Measurements from ENCODE around the gene NAT9. TPM values are rescaled to one million over a fixed set of nuclear protein-coding genes. Genes with fewer than 3 reads are reported as not detected.
A peak's percentile ranks its signal among the peaks of the same experiment; 100 is the strongest.

NAT9 gene
- total and polyA plus RNA-seq, 4 donors = 19.4 to 52.1 (median 37.5) TPM

DNA sequence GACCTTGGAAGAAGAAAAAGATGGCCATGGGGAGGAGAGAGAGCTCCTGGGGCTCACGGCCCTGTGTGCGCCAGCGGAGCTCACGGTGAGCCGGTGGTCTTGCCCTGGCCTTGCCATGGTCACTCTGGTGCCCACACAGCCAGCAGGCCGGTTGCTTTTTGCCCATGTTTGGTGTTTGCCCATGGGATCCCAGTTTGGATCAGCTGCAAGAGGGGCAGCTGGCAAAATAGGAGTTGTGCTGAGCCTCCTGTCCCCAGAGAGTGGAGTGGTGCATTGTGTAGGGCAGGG lies 26.2 kb downstream of the NAT9 start:
- H3K36me3 ChIP-seq (ENCODE audit: control insufficient read depth, insufficient read depth, low read length) = peaks cover 18% of the 10 kb centered on the region
- WGBS (ENCODE audit: insufficient coverage) = 34% methylated on average over 6 of the region's 6 CpGs
- peak overlapping the region; percentile 84 for H3K4me3 ChIP-seq (ENCODE audit: low read depth, low read length)
- H3K9me3 ChIP-seq (ENCODE audit: control insufficient read depth, insufficient read depth, low read length) = no peaks in the 10 kb centered on the region
- peaks cover 32% of the 10 kb centered on the region for H3K27me3 ChIP-seq (ENCODE audit: control insufficient read depth, insufficient read depth, low read length)
- DNase-seq (ENCODE audit: low read depth in 4 of 6, low spot score in 6 of 6) = no peak
- peak overlapping the region; percentile 81 for H3K27ac ChIP-seq (ENCODE audit: low read depth, low read length)
- peaks cover 64% of the 10 kb centered on the region for H3K4me1 ChIP-seq (ENCODE audit: control insufficient read depth, insufficient read depth, low read length)

DNA sequence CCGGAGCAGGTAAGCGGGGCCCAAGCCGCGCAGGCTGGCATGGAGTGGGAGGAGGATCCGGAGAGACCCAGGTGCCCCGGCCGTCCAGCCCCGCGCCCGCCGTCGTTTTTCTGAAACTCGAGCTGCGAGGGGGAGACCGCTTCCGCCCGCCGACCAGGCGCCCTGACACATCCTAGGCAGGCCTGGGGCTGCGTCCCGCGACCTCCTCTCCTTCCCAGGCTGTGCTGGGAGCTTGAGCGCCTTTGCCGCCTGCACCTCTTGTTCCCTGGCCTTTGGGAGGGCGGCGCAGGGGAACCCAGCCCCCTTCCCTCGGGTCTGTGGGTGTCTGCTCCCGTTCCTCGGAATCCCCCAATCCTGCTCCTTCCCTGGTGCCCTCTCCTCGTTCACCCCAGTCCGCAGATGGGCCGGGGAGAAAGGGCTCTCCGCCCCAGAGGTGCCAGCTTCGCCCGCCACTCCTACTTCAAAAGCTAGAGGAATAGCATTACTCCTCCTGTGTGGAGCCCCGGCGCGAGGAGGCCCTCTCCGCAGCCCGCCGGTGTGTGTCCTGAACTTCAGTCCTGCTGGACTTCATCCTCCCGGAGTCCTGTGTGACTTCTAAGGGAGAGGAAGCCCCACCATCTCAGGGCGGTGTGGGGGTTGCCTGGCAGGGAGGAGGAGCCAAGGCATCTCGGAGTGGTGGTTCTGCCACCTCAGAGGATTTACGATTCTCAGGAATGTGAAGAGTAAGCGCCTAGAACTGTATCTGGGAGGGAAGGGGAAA lies 26.7 kb downstream of the NAT9 start:
- no peak for DNase-seq (ENCODE audit: low read depth in 4 of 6, low spot score in 6 of 6)
- H3K4me1 ChIP-seq (ENCODE audit: control insufficient read depth, insufficient read depth, low read length) = peaks cover 66% of the 10 kb centered on the region
- 5% methylated on average over 46 of the region's 46 CpGs for WGBS (ENCODE audit: insufficient coverage)
- H3K27ac ChIP-seq (ENCODE audit: low read depth, low read length) = peak overlapping the region; percentile 81
- H3K36me3 ChIP-seq (ENCODE audit: control insufficient read depth, insufficient read depth, low read length) = peaks cover 18% of the 10 kb centered on the region
- H3K27me3 ChIP-seq (ENCODE audit: control insufficient read depth, insufficient read depth, low read length) = peaks cover 37% of the 10 kb centered on the region
- H3K9me3 ChIP-seq (ENCODE audit: control insufficient read depth, insufficient read depth, low read length) = no peaks in the 10 kb centered on the region
- peak overlapping the region; percentile 84 for H3K4me3 ChIP-seq (ENCODE audit: low read depth, low read length)

DNA sequence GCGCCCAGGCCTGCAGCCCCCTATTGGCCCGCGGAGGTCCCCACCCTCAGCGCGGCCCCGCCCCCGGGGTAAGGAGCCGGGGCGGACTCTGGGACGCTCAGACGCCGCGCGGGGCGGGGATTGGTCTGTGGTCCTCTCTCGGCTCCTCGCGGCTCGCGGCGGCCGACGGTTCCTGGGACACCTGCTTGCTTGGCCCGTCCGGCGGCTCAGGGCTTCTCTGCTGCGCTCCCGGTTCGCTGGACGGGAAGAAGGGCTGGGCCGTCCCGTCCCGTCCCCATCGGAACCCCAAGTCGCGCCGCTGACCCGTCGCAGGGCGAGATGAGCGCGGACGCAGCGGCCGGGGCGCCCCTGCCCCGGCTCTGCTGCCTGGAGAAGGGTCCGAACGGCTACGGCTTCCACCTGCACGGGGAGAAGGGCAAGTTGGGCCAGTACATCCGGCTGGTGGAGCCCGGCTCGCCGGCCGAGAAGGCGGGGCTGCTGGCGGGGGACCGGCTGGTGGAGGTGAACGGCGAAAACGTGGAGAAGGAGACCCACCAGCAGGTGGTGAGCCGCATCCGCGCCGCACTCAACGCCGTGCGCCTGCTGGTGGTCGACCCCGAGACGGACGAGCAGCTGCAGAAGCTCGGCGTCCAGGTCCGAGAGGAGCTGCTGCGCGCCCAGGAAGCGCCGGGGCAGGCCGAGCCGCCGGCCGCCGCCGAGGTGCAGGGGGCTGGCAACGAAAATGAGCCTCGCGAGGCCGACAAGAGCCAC lies 27.4 kb downstream of the NAT9 start, which contains the start of gene NHERF1:
Gene NHERF1, plus strand, starts transcription at position 100 of the 750 bp plus-strand sequence. Its CDS starts 219 bp downstream, at position 319.
- WGBS (ENCODE audit: insufficient coverage) = under 1% methylated on average over 90 of the region's 90 CpGs
- DNase-seq (ENCODE audit: low read depth in 4 of 6, low spot score in 6 of 6) = peak in 5 of 6 donors; percentile 62 to 96 (median 82)
- Histone ChIP-seq H3K27ac (ENCODE audit: low read depth, low read length) (peak within 1 kb of the TSS; percentile 81), H3K4me1 (ENCODE audit: control insufficient read depth, insufficient read depth, low read length) (peaks cover 70% of the 10 kb centered on the region), H3K36me3 (ENCODE audit: control insufficient read depth, insufficient read depth, low read length) (peaks cover 18% of the 10 kb centered on the region), H3K9me3 (ENCODE audit: control insufficient read depth, insufficient read depth, low read length) (no peaks in the 10 kb centered on the region), H3K4me3 (ENCODE audit: low read depth, low read length) (peak within 1 kb of the TSS; percentile 84), H3K27me3 (ENCODE audit: control insufficient read depth, insufficient read depth, low read length) (peaks cover 38% of the 10 kb centered on the region)

DNA sequence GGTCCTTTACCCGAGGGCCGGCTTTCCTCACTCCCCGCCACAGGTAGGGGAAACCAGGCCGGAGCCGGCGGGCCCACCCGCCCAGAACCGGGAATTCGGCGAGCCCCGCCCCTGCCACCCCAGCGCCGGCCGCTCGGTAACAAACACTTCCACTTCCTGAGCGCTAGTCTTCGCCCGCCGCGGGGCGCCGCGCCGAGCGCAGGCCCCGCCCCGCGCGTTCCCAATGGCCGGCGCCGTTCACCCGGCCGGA lies 27.9 kb downstream of the NAT9 start:
- Histone ChIP-seq H3K27ac (ENCODE audit: low read depth, low read length) (peak overlapping the region; percentile 61), H3K36me3 (ENCODE audit: control insufficient read depth, insufficient read depth, low read length) (peaks cover 17% of the 10 kb centered on the region), H3K27me3 (ENCODE audit: control insufficient read depth, insufficient read depth, low read length) (peaks cover 38% of the 10 kb centered on the region), H3K4me1 (ENCODE audit: control insufficient read depth, insufficient read depth, low read length) (peaks cover 68% of the 10 kb centered on the region), H3K4me3 (ENCODE audit: low read depth, low read length) (peak overlapping the region; percentile 52), H3K9me3 (ENCODE audit: control insufficient read depth, insufficient read depth, low read length) (no peaks in the 10 kb centered on the region)
- WGBS (ENCODE audit: insufficient coverage) = under 1% methylated on average over 34 of the region's 34 CpGs
- DNase-seq (ENCODE audit: low read depth in 4 of 6, low spot score in 6 of 6) = no peak

DNA sequence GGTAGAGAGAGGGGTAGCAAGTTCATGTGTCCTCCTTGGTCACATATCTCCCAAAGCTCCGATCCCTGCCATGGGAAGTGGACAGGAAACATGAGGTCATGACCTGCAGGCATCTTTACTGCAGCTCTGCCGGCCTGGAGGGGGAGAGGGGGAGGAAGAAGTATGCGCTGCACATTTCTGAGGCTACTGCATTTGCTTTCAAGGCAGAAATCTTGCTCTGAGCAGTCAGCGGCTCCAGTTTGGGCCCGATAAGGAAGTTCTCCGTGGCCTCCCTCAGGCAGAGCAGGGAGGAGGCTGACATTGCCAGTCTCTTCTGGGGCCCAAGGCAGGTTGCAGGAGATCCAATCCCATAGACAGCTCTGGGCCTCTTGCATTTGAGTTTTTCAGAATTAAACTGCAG lies 29.2 kb downstream of the NAT9 start:
- 35% methylated on average over 6 of the region's 6 CpGs for WGBS (ENCODE audit: insufficient coverage)
- DNase-seq (ENCODE audit: low read depth in 4 of 6, low spot score in 6 of 6) = no peak
- H3K4me1 ChIP-seq (ENCODE audit: control insufficient read depth, insufficient read depth, low read length) = peaks cover 57% of the 10 kb centered on the region
- no peak overlapping the region for H3K4me3 ChIP-seq (ENCODE audit: low read depth, low read length)
- no peaks in the 10 kb centered on the region for H3K9me3 ChIP-seq (ENCODE audit: control insufficient read depth, insufficient read depth, low read length)
- peaks cover 9% of the 10 kb centered on the region for H3K36me3 ChIP-seq (ENCODE audit: control insufficient read depth, insufficient read depth, low read length)
- peaks cover 40% of the 10 kb centered on the region for H3K27me3 ChIP-seq (ENCODE audit: control insufficient read depth, insufficient read depth, low read length)
- peak overlapping the region; percentile 25 for H3K27ac ChIP-seq (ENCODE audit: low read depth, low read length)

DNA sequence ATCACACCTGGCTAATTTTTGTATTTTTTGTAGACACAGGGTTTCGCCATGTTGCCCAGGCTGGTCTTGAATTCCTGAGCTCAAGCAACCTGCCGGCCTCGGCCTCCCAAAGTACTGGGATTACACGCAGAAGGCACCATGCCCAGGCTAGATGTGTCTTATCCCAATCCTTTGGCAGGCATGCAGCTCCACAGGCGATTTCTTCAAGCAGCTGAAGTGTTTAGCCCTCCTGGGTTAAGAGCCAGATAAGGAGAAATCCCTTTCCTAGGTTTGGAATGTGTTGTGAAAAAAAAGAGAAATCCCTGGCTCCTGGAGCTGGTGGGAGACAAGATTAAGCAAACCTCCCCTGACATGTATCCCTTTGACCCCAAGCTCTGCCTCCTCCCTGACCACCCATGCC lies 29.8 kb downstream of the NAT9 start:
- Histone ChIP-seq H3K27ac (ENCODE audit: low read depth, low read length) (no peak overlapping the region), H3K9me3 (ENCODE audit: control insufficient read depth, insufficient read depth, low read length) (no peaks in the 10 kb centered on the region), H3K27me3 (ENCODE audit: control insufficient read depth, insufficient read depth, low read length) (peaks cover 43% of the 10 kb centered on the region), H3K4me3 (ENCODE audit: low read depth, low read length) (no peak overlapping the region), H3K4me1 (ENCODE audit: control insufficient read depth, insufficient read depth, low read length) (peaks cover 51% of the 10 kb centered on the region), H3K36me3 (ENCODE audit: control insufficient read depth, insufficient read depth, low read length) (peaks cover 4% of the 10 kb centered on the region)
- WGBS (ENCODE audit: insufficient coverage) = 80% methylated on average over 5 of the region's 5 CpGs
- no peak for DNase-seq (ENCODE audit: low read depth in 4 of 6, low spot score in 6 of 6)

DNA sequence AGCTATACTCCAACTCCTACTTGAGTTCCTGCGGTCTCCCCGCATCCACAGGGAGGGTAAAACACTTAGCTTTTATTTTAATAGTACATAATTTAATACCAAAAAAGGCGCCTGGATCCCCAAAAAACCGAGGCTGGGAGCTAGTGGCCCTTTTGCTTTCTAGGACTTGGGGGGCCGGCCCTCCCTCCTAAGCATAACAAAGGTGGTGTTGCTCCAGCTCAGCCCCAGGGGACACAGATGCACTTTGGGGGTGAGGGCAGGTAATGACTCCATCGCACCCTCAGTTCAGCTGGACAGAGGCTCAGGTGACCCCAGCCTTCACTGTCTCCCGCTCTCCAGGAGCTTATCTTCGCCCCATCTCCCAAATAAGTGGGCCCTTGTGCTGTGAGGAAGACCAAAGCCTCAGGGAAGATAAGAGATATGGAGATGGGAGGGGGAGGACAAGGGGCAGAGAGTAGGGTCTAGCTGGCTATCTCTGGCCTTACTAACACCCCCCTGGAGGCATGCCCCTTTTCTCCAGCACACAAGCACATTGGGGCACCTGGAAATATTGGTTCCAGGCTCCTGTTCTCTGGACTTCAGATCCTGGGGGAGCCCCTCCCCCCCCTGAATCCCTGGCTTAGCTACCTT lies 30.5 kb downstream of the NAT9 start:
- Histone ChIP-seq H3K27ac (ENCODE audit: low read depth, low read length) (no peak overlapping the region), H3K4me1 (ENCODE audit: control insufficient read depth, insufficient read depth, low read length) (peaks cover 45% of the 10 kb centered on the region), H3K9me3 (ENCODE audit: control insufficient read depth, insufficient read depth, low read length) (no peaks in the 10 kb centered on the region), H3K27me3 (ENCODE audit: control insufficient read depth, insufficient read depth, low read length) (peaks cover 47% of the 10 kb centered on the region), H3K4me3 (ENCODE audit: low read depth, low read length) (no peak overlapping the region), H3K36me3 (ENCODE audit: control insufficient read depth, insufficient read depth, low read length) (peaks cover 3% of the 10 kb centered on the region)
- 100% methylated on average over 2 of the region's 8 CpGs for WGBS (ENCODE audit: insufficient coverage)
- no peak for DNase-seq (ENCODE audit: low read depth in 4 of 6, low spot score in 6 of 6)

DNA sequence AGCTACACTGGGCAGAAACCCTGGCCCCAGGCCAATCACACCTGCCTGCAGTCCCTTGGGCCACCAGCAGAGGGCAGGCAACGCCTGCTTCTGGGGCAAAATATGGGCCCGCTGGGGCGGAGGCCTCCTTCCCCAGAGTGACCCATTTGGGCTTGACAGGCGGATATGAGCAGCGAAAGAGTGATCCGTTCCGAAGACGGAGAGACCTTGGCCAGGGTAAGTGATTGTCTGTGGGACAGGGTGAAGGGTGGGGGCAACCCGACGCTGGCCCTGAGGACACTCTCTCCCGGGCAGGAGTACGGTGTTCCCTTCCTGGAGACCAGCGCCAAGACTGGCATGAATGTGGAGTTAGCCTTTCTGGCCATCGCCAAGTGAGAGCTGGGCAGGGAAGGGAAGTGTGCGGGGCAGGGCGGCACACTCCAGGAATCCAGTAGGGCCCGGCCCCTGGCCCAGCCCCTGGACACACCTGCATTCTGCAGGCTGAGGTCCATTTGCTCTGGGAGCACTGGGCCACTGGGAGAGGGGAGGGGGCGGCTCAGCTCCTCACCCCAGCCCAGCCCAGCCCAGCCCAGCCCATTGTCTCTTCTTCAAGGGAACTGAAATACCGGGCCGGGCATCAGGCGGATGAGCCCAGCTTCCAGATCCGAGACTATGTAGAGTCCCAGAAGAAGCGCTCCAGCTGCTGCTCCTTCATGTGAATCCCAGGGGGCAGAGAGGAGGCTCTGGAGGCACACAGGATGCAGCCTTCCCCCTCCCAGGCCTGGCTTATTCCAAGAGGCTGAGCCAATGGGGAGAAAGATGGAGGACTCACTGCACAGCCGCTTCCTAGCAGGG lies 31.2 kb downstream of the NAT9 start:
- Histone ChIP-seq H3K36me3 (ENCODE audit: control insufficient read depth, insufficient read depth, low read length) (peaks cover under 1% of the 10 kb centered on the region), H3K27ac (ENCODE audit: low read depth, low read length) (peak overlapping the region; percentile 11), H3K9me3 (ENCODE audit: control insufficient read depth, insufficient read depth, low read length) (no peaks in the 10 kb centered on the region), H3K4me1 (ENCODE audit: control insufficient read depth, insufficient read depth, low read length) (peaks cover 38% of the 10 kb centered on the region), H3K27me3 (ENCODE audit: control insufficient read depth, insufficient read depth, low read length) (peaks cover 52% of the 10 kb centered on the region), H3K4me3 (ENCODE audit: low read depth, low read length) (peak overlapping the region; percentile 1)
- DNase-seq (ENCODE audit: low read depth in 4 of 6, low spot score in 6 of 6) = peak in 2 of 6 donors; percentile 57 to 84
- WGBS (ENCODE audit: insufficient coverage) = 14% methylated on average over 18 of the region's 24 CpGs

DNA sequence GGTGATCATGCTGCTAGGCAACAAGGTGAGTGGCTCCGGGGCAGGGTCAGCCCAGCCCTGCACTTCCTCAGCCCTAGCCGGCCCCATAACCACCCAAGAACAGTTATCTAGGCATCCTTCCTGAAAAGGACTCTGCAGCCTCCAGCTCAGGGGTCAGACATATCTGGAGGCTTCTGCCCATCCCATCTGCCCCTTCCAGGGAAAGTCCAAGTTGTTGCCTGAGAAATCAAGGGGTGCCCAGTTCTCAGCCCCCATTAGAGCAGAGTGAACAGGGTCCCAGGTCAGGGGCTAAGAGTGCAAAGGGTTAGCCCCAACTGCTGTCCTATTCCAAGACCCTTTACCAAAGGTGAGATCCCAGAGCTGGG lies 31.8 kb downstream of the NAT9 start:
- no peaks in the 10 kb centered on the region for H3K9me3 ChIP-seq (ENCODE audit: control insufficient read depth, insufficient read depth, low read length)
- peaks cover 46% of the 10 kb centered on the region for H3K27me3 ChIP-seq (ENCODE audit: control insufficient read depth, insufficient read depth, low read length)
- DNase-seq (ENCODE audit: low read depth in 4 of 6, low spot score in 6 of 6) = no peak
- H3K4me3 ChIP-seq (ENCODE audit: low read depth, low read length) = no peak overlapping the region
- WGBS (ENCODE audit: insufficient coverage) = 22% methylated on average over 1 of the region's 2 CpGs
- H3K4me1 ChIP-seq (ENCODE audit: control insufficient read depth, insufficient read depth, low read length) = peaks cover 32% of the 10 kb centered on the region
- H3K27ac ChIP-seq (ENCODE audit: low read depth, low read length) = no peak overlapping the region
- no peaks in the 10 kb centered on the region for H3K36me3 ChIP-seq (ENCODE audit: control insufficient read depth, insufficient read depth, low read length)

All from spinal cord (tissue), 10 donors.